HEK293 (cell line): Measurements from ENCODE around the gene RIPK1.

ENCODE experiments used
- BCL11A ChIP-seq: fragments of 450-650 bp; formaldehyde crosslinking; IDR thresholded peaks from 2 replicates; pipeline ENCODE4 v1.5.1; 2016; ENCODE audit warnings: low read depth, missing biosample characterization, missing genetic modification characterization
- BCL11B ChIP-seq: fragments of 450-650 bp; formaldehyde crosslinking; IDR thresholded peaks from 2 replicates; pipeline ENCODE4 v1.5.1; 2016; ENCODE audit warnings: low read depth, missing biosample characterization, missing genetic modification characterization
- GLI4 ChIP-seq: fragments of 450-650 bp; formaldehyde crosslinking; IDR thresholded peaks from 2 replicates; pipeline ENCODE4 v1.5.1; 2016; ENCODE audit warnings: missing biosample characterization, missing genetic modification characterization
- KLF16 ChIP-seq: fragments of 450-650 bp; formaldehyde crosslinking; IDR thresholded peaks from 2 replicates; pipeline ENCODE4 v1.5.1; 2017; ENCODE audit warnings: missing biosample characterization, missing genetic modification characterization
- KLF7 ChIP-seq: fragments of 450-650 bp; formaldehyde crosslinking; IDR thresholded peaks from 2 replicates; pipeline ENCODE4 v1.5.1; 2016; ENCODE audit warnings: missing biosample characterization, missing genetic modification characterization, borderline replicate concordance
- OSR2 ChIP-seq: fragments of 450-650 bp; formaldehyde crosslinking; IDR thresholded peaks from 2 replicates; pipeline ENCODE4 v1.5.1; 2016; ENCODE audit warnings: missing biosample characterization, missing genetic modification characterization
- PRDM2 ChIP-seq: fragments of 450-650 bp; formaldehyde crosslinking; IDR thresholded peaks from 2 replicates; pipeline ENCODE4 v1.5.1; 2016; ENCODE audit warnings: missing biosample characterization, missing genetic modification characterization, borderline replicate concordance
- RBAK ChIP-seq: fragments of 450-650 bp; formaldehyde crosslinking; IDR thresholded peaks from 2 replicates; pipeline ENCODE4 v1.5.1; 2016; ENCODE audit warnings: missing biosample characterization, missing genetic modification characterization
- REPIN1 ChIP-seq: fragments of 450-650 bp; formaldehyde crosslinking; IDR thresholded peaks from 2 replicates; pipeline ENCODE4 v1.5.1; 2017; ENCODE audit warnings: missing biosample characterization, missing genetic modification characterization, low read depth
- SCRT1 ChIP-seq: fragments of 450-650 bp; formaldehyde crosslinking; IDR thresholded peaks from 2 replicates; pipeline ENCODE4 v1.5.1; 2016; ENCODE audit warnings: missing biosample characterization, missing genetic modification characterization, borderline replicate concordance
- ZBTB17 ChIP-seq: fragments of 450-650 bp; formaldehyde crosslinking; IDR thresholded peaks from 2 replicates; pipeline ENCODE4 v1.5.1; 2016; ENCODE audit warnings: missing biosample characterization, missing genetic modification characterization
- ZBTB48 ChIP-seq: fragments of 450-650 bp; formaldehyde crosslinking; IDR thresholded peaks from 2 replicates; pipeline ENCODE4 v1.5.1; 2016; ENCODE audit warnings: missing biosample characterization, missing genetic modification characterization
- ZFP69B ChIP-seq: fragments of 450-650 bp; formaldehyde crosslinking; IDR thresholded peaks from 2 replicates; pipeline ENCODE4 v1.5.1; 2016; ENCODE audit warnings: missing biosample characterization, missing genetic modification characterization
- ZNF138 ChIP-seq: fragments of 450-650 bp; formaldehyde crosslinking; IDR thresholded peaks from 2 replicates; pipeline ENCODE4 v1.5.1; 2016; ENCODE audit warnings: missing biosample characterization, missing genetic modification characterization, borderline replicate concordance
- ZNF184 ChIP-seq: fragments of 450-650 bp; IDR thresholded peaks from 2 replicates; pipeline ENCODE4 v1.5.1; 2018; ENCODE audit warnings: missing biosample characterization, mild to moderate bottlenecking, missing genetic modification characterization
- ZNF24 ChIP-seq: fragments of 450-650 bp; formaldehyde crosslinking; IDR thresholded peaks from 2 replicates; pipeline ENCODE4 v1.5.1; 2016; ENCODE audit warnings: missing biosample characterization, missing genetic modification characterization
- ZNF350 ChIP-seq: fragments of 450-650 bp; formaldehyde crosslinking; IDR thresholded peaks from 2 replicates; pipeline ENCODE4 v1.5.0; 2017; ENCODE audit warnings: missing biosample characterization, mild to moderate bottlenecking, missing genetic modification characterization
- ZNF354C ChIP-seq: fragments of 450-650 bp; formaldehyde crosslinking; IDR thresholded peaks from 2 replicates; pipeline ENCODE4 v1.5.1; 2016; ENCODE audit warnings: missing biosample characterization, missing genetic modification characterization, low read depth, borderline replicate concordance
- ZNF362 ChIP-seq: fragments of 450-650 bp; formaldehyde crosslinking; IDR thresholded peaks from 2 replicates; pipeline ENCODE4 v1.5.1; 2016; ENCODE audit warnings: missing biosample characterization, missing genetic modification characterization
- ZNF37A ChIP-seq: fragments of 450-650 bp; IDR thresholded peaks from 2 replicates; pipeline ENCODE4 v1.5.1; 2018; ENCODE audit warnings: missing biosample characterization, missing genetic modification characterization
- ZNF416 ChIP-seq: fragments of 450-650 bp; formaldehyde crosslinking; IDR thresholded peaks from 2 replicates; pipeline ENCODE4 v1.5.1; 2016; ENCODE audit warnings: missing biosample characterization, missing genetic modification characterization
- ZNF510 ChIP-seq: fragments of 450-650 bp; formaldehyde crosslinking; IDR thresholded peaks from 2 replicates; pipeline ENCODE4 v1.5.1; 2018; ENCODE audit warnings: mild to moderate bottlenecking, missing genetic modification characterization, missing biosample characterization; ENCODE audit not compliant: insufficient replicate concordance
- ZNF555 ChIP-seq: fragments of 450-650 bp; formaldehyde crosslinking; conservative IDR thresholded peaks from 2 replicates; pipeline ENCODE4 v1.5.1; 2017; ENCODE audit warnings: missing biosample characterization, mild to moderate bottlenecking, missing genetic modification characterization, inconsistent platforms
- ZNF677 ChIP-seq: fragments of 450-650 bp; IDR thresholded peaks from 2 replicates; pipeline ENCODE4 v1.5.0; 2018; ENCODE audit warnings: missing biosample characterization, mild to moderate bottlenecking, missing genetic modification characterization, moderate library complexity
- ZNF701 ChIP-seq: fragments of 450-650 bp; formaldehyde crosslinking; IDR thresholded peaks from 2 replicates; pipeline ENCODE4 v1.5.1; 2016; ENCODE audit warnings: missing biosample characterization, missing genetic modification characterization
- ZNF707 ChIP-seq: fragments of 450-650 bp; formaldehyde crosslinking; IDR thresholded peaks from 2 replicates; pipeline ENCODE4 v1.5.1; 2016; ENCODE audit warnings: missing biosample characterization, missing genetic modification characterization
- ZNF792 ChIP-seq: fragments of 450-650 bp; formaldehyde crosslinking; IDR thresholded peaks from 2 replicates; pipeline ENCODE4 v1.5.1; 2016; ENCODE audit warnings: missing biosample characterization, missing genetic modification characterization
- ZSCAN16 ChIP-seq: fragments of 450-650 bp; formaldehyde crosslinking; IDR thresholded peaks from 2 replicates; pipeline ENCODE4 v1.5.1; 2016; ENCODE audit warnings: missing biosample characterization, missing genetic modification characterization
- TF ChIP-seq, protein P1 (sequence below): fragments of 450-650 bp; formaldehyde crosslinking; IDR thresholded peaks from 2 replicates; pipeline ENCODE4 v1.5.1; 2017; ENCODE audit warnings: missing biosample characterization, missing genetic modification characterization
- TF ChIP-seq, protein P2 (sequence below): fragments of 450-650 bp; formaldehyde crosslinking; IDR thresholded peaks from 2 replicates; pipeline ENCODE4 v1.5.1; 2016; ENCODE audit warnings: missing biosample characterization, missing genetic modification characterization
- TF ChIP-seq, protein P3 (sequence below): fragments of 450-650 bp; formaldehyde crosslinking; IDR thresholded peaks from 2 replicates; pipeline ENCODE4 v1.5.1; 2016; ENCODE audit warnings: missing biosample characterization, missing genetic modification characterization

The RIPK1 gene

GRCh38 chr6:3118353-3119039 is 50.2 kb downstream of the RIPK1 start, which contains the start of gene BPHL (continued):
- TF ChIP-seq, protein P1, sequence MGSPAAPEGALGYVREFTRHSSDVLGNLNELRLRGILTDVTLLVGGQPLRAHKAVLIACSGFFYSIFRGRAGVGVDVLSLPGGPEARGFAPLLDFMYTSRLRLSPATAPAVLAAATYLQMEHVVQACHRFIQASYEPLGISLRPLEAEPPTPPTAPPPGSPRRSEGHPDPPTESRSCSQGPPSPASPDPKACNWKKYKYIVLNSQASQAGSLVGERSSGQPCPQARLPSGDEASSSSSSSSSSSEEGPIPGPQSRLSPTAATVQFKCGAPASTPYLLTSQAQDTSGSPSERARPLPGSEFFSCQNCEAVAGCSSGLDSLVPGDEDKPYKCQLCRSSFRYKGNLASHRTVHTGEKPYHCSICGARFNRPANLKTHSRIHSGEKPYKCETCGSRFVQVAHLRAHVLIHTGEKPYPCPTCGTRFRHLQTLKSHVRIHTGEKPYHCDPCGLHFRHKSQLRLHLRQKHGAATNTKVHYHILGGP (tag by site-specific recombination), result no peak
- TF ChIP-seq ZBTB17 (peak; percentile 91), ZFP69B (tag by site-specific recombination) (no peak), OSR2 (no peak; the same call in 1 of the 2 replicates), ZNF354C (tag by site-specific recombination) (no peak), ZBTB48 (no peak), ZNF37A (tag by site-specific recombination) (no peak), ZNF677 (tag by site-specific recombination) (no peak), ZNF707 (tag by site-specific recombination) (no peak), SCRT1 (no peak), ZSCAN16 (tag by site-specific recombination) (no peak), BCL11A (tag by site-specific recombination) (no peak), PRDM2 (tag by site-specific recombination) (no peak), ZNF184 (no peak), ZNF24 (tag by site-specific recombination) (no peak), ZNF555 (tag by site-specific recombination) (no peak), ZNF350 (no peak), KLF16 (no peak; the same call in 1 of the 2 replicates), BCL11B (tag by site-specific recombination) (no peak), RBAK (tag by site-specific recombination) (no peak), ZNF701 (tag by site-specific recombination) (no peak), ZNF416 (tag by site-specific recombination) (no peak), GLI4 (tag by site-specific recombination) (no peak), REPIN1 (tag by site-specific recombination) (no peak), ZNF362 (no peak), KLF7 (tag by site-specific recombination) (peak; percentile 96), ZNF510 (no peak), ZNF792 (tag by site-specific recombination) (no peak), ZNF138 (tag by site-specific recombination) (no peak)
- TF ChIP-seq, protein P2, sequence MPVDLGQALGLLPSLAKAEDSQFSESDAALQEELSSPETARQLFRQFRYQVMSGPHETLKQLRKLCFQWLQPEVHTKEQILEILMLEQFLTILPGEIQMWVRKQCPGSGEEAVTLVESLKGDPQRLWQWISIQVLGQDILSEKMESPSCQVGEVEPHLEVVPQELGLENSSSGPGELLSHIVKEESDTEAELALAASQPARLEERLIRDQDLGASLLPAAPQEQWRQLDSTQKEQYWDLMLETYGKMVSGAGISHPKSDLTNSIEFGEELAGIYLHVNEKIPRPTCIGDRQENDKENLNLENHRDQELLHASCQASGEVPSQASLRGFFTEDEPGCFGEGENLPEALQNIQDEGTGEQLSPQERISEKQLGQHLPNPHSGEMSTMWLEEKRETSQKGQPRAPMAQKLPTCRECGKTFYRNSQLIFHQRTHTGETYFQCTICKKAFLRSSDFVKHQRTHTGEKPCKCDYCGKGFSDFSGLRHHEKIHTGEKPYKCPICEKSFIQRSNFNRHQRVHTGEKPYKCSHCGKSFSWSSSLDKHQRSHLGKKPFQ (tag by site-specific recombination), result no peak
- TF ChIP-seq, protein P3, sequence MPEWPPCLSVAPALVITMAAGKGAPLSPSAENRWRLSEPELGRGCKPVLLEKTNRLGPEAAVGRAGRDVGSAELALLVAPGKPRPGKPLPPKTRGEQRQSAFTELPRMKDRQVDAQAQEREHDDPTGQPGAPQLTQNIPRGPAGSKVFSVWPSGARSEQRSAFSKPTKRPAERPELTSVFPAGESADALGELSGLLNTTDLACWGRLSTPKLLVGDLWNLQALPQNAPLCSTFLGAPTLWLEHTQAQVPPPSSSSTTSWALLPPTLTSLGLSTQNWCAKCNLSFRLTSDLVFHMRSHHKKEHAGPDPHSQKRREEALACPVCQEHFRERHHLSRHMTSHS (tag by site-specific recombination), result no peak
